ENCODE results near the gene NDOR1.
A peak's percentile ranks its signal among the peaks of the same experiment; 100 is the strongest.

Gene NDOR1

DNA sequence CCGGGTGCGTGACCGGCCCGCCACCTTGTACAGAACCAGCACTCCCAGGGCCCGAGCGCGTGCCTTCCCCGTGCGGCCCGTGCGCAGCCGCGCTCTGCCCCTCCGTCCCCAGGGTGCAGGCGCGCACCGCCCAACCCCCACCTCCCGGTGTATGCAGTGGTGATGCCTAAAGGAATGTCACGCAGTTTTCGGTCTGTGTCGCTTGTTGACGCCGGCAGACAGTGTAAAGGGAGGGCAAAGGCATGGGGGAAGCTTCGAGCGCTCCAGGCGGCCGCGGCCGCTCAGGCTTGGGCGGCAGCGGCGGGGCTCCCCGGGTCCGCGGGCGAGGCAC, 37.0 kb upstream of the NDOR1 start:
- Histone ChIP-seq H3K27me3 (ENCODE audit: low read length) (no peaks in the 10 kb centered on the region), H4K20me1 (ENCODE audit: low read depth, low read length) (no peaks in the 10 kb centered on the region), H3K9me3 (ENCODE audit: insufficient read depth, low read length) (no peaks in the 10 kb centered on the region), H2AFZ (ENCODE audit: low read depth, low read length, severe bottlenecking) (no peak overlapping the region), H3F3A (ENCODE audit: insufficient read depth) (no peaks in the 10 kb centered on the region), H3K4me3 (ENCODE audit: insufficient read depth, low read length, poor library complexity, severe bottlenecking) (peak overlapping the region; percentile 16), H3K36me3 (ENCODE audit: low read length) (no peaks in the 10 kb centered on the region), H3K79me2 (ENCODE audit: insufficient read depth, low read length) (no peaks in the 10 kb centered on the region), H3K4me2 (ENCODE audit: low read depth, low read length, poor library complexity, severe bottlenecking) (peak overlapping the region; percentile 56), H3K9ac (ENCODE audit: low read length) (peak overlapping the region; percentile 15; the same call in 1 of the 2 replicates), H3K9me2 (replicated peaks; ENCODE audit: insufficient read depth, low read length) (no peaks in the 10 kb centered on the region), H3K27ac (ENCODE audit: low read depth, low read length) (no peak overlapping the region)
- TF ChIP-seq EZH2phosphoT487 (conservative IDR thresholded peaks at IDR 0.05; ENCODE audit: low read length): no peak
- TF ChIP-seq, protein P1, sequence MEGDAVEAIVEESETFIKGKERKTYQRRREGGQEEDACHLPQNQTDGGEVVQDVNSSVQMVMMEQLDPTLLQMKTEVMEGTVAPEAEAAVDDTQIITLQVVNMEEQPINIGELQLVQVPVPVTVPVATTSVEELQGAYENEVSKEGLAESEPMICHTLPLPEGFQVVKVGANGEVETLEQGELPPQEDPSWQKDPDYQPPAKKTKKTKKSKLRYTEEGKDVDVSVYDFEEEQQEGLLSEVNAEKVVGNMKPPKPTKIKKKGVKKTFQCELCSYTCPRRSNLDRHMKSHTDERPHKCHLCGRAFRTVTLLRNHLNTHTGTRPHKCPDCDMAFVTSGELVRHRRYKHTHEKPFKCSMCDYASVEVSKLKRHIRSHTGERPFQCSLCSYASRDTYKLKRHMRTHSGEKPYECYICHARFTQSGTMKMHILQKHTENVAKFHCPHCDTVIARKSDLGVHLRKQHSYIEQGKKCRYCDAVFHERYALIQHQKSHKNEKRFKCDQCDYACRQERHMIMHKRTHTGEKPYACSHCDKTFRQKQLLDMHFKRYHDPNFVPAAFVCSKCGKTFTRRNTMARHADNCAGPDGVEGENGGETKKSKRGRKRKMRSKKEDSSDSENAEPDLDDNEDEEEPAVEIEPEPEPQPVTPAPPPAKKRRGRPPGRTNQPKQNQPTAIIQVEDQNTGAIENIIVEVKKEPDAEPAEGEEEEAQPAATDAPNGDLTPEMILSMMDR (IDR thresholded peaks at IDR 0.05; ENCODE audit: insufficient read depth, low read length, poor library complexity, severe bottlenecking): no peak

DNA sequence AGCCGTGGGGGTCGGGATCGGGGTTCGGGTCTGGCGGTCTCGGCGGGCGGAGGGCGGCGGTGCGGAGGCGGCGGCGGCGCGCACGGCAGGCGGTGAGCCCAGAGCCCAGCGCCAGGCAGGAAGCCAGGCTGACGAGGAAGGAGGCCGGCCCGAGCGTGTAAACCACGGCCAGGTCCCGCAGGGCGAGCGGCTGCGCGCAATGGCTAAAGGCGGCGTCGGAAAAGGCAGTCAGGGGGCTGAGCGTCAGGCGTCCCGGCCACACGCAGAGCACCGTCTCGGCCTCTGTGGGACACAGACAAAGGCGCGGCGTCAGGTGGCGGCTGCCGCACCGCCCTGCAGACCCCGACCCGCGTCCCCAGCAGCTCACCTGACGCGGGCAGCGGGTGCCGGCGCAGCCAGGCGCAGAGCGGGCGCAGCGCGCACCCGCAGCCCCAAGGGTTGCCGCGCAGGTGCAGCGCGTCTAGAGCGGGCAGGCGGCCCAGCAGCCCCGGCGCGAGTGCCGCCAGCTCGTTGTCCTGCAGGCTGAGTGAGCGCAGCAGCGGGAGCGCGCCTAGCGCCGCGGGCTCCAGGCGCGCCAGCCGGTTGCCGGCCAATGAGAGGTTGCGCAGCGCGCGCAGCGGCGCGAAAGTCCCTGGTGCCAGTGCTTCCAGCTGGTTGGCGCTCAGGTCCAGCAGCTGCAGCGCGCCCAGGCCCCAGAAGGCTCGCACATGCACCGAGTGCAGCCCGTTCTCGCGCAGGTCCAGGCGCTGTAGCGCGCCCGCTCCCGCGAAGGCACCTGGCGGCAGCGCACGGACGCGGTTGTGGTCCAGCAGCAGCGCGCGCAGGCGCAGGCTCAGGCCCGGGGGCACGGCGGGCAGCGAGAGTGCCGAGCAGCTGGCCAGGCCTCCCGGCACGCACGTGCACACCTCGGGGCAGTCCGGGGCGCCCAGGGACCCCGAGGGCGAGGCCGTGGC, 36.3 kb upstream of the NDOR1 start:
- Histone ChIP-seq H3K9me3 (ENCODE audit: insufficient read depth, low read length) (no peaks in the 10 kb centered on the region), H3K4me3 (ENCODE audit: insufficient read depth, low read length, poor library complexity, severe bottlenecking) (peak overlapping the region; percentile 16), H4K20me1 (ENCODE audit: low read depth, low read length) (no peaks in the 10 kb centered on the region), H3K36me3 (ENCODE audit: low read length) (no peaks in the 10 kb centered on the region), H3K4me2 (ENCODE audit: low read depth, low read length, poor library complexity, severe bottlenecking) (peak overlapping the region; percentile 56), H3K79me2 (ENCODE audit: insufficient read depth, low read length) (no peaks in the 10 kb centered on the region), H3K9me2 (replicated peaks; ENCODE audit: insufficient read depth, low read length) (no peaks in the 10 kb centered on the region), H2AFZ (ENCODE audit: low read depth, low read length, severe bottlenecking) (no peak overlapping the region), H3K27me3 (ENCODE audit: low read length) (no peaks in the 10 kb centered on the region), H3F3A (ENCODE audit: insufficient read depth) (no peaks in the 10 kb centered on the region), H3K9ac (ENCODE audit: low read length) (peak overlapping the region; percentile 15; the same call in 1 of the 2 replicates), H3K27ac (ENCODE audit: low read depth, low read length) (no peak overlapping the region)
- no peak; the same call in 1 of the 2 replicates for TF ChIP-seq EZH2phosphoT487 (conservative IDR thresholded peaks at IDR 0.05; ENCODE audit: low read length)
- TF ChIP-seq, protein P1 (IDR thresholded peaks at IDR 0.05; ENCODE audit: insufficient read depth, low read length, poor library complexity, severe bottlenecking): no peak

DNA sequence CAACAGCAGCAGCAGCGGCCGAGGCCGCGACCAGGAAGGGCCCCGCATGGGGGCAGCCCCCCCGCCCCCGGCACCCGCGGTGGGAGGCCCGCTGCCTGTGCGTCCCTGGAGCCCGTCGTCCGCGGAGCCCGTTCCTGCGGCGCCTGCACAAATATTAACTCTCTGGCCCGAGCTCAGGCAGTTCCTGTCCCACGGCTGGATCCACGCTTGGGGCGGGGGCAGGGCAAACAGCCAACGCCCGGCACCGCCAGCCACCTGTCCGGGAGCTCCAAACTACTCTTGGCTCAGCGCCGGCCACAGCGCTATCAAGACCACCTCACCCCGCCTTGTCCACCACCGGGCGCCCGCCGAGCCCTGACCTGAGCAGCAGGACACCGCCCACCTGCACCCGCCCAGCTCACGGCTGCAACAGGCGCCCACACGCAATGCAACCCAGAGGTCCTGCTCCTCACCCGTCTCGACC, 35.6 kb upstream of the NDOR1 start, which contains the start of gene LRRC26:
Gene LRRC26, minus strand, starts transcription at position 156 of the 463 bp plus-strand sequence. Its CDS starts 108 bp downstream, at position 48.
- no peak within 1 kb of the TSS for H2AFZ ChIP-seq (ENCODE audit: low read depth, low read length, severe bottlenecking)
- TF ChIP-seq, protein P1 (IDR thresholded peaks at IDR 0.05; ENCODE audit: insufficient read depth, low read length, poor library complexity, severe bottlenecking): no peak
- TF ChIP-seq EZH2phosphoT487 (conservative IDR thresholded peaks at IDR 0.05; ENCODE audit: low read length): no peak
- no peak within 1 kb of the TSS for H3K27ac ChIP-seq (ENCODE audit: low read depth, low read length)
- H3K36me3 ChIP-seq (ENCODE audit: low read length): no peaks in the 10 kb centered on the region
- H3K9ac ChIP-seq (ENCODE audit: low read length): peak within 1 kb of the TSS; percentile 15; the same call in 1 of the 2 replicates
- no peaks in the 10 kb centered on the region for H3K27me3 ChIP-seq (ENCODE audit: low read length)
- no peaks in the 10 kb centered on the region for H3K9me3 ChIP-seq (ENCODE audit: insufficient read depth, low read length)
- H3F3A ChIP-seq (ENCODE audit: insufficient read depth): no peaks in the 10 kb centered on the region
- H3K4me3 ChIP-seq (ENCODE audit: insufficient read depth, low read length, poor library complexity, severe bottlenecking): peak within 1 kb of the TSS; percentile 16
- no peaks in the 10 kb centered on the region for H4K20me1 ChIP-seq (ENCODE audit: low read depth, low read length)
- H3K4me2 ChIP-seq (ENCODE audit: low read depth, low read length, poor library complexity, severe bottlenecking): peak within 1 kb of the TSS; percentile 56
- H3K9me2 ChIP-seq (replicated peaks; ENCODE audit: insufficient read depth, low read length): no peaks in the 10 kb centered on the region
- H3K79me2 ChIP-seq (ENCODE audit: insufficient read depth, low read length): no peaks in the 10 kb centered on the region

Data from SU-DHL-6 (cell line).